Fibroblast of skin of abdomen (primary cell): ENCODE results near the gene ALPK1.
"Not testable (repeated sequence)": the region's sequence is repeated elsewhere in the genome, so short reads cannot be mapped to it uniquely, and the experiment has no call there.

Experiments used
- DNase-seq: peaks from one replicate; pipeline ENCODE4 v3.0.0-alpha.2; 2013

ALPK1 gene

DNA sequence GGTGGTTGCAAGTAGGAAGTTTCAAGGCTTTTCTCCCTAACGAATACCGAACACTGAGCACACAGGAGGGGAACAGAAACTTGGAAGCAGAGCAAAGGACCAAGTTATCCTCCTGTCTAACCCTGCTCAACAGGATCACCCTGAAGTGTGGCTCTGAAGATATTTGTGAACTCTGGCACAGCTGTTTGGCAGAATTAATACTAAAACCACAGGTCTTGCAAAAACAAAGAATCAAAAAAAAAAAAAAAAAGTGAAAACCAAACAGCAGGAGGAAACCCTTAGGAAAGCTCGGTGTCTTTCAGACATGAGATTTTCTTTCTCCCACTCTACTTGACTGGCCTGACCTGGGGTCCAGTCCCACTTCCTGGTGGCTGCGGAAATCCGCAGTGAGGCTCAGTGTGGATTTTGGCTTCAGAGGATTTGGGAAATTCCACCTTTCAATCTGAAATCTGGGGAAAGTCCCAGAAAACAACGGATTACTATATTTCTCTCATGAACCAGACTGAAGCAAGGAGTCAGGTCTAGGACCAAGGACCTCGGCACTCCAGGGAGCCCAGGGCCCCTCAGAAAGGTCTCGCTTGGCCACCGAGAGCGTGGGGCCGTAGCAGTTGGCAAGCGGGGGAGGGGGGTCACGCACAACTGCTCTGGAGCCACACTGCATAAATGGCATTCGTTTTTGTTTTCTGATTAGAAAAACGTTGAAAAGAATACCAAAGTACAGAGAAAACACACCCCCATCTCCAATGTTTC is 12.3 kb upstream of the ALPK1 start:
- peak; percentile 9 for DNase-seq

GRCh38 chr4:112287258-112287989 is 9.7 kb upstream of the ALPK1 start:
- DNase-seq, result no peak

- DNase-seq, result no peak
Observed at GRCh38 chr4:112288455-112288854, 8.7 kb upstream of the ALPK1 start.

- DNase-seq, result no peak
Observed at GRCh38 chr4:112289407-112290253, 7.5 kb upstream of the ALPK1 start.

GRCh38 chr4:112290341-112290740 is 6.8 kb upstream of the ALPK1 start:
- no peak for DNase-seq

- no peak for DNase-seq
Observed at GRCh38 chr4:112299721-112300120, 2.6 kb downstream of the ALPK1 start.

DNA sequence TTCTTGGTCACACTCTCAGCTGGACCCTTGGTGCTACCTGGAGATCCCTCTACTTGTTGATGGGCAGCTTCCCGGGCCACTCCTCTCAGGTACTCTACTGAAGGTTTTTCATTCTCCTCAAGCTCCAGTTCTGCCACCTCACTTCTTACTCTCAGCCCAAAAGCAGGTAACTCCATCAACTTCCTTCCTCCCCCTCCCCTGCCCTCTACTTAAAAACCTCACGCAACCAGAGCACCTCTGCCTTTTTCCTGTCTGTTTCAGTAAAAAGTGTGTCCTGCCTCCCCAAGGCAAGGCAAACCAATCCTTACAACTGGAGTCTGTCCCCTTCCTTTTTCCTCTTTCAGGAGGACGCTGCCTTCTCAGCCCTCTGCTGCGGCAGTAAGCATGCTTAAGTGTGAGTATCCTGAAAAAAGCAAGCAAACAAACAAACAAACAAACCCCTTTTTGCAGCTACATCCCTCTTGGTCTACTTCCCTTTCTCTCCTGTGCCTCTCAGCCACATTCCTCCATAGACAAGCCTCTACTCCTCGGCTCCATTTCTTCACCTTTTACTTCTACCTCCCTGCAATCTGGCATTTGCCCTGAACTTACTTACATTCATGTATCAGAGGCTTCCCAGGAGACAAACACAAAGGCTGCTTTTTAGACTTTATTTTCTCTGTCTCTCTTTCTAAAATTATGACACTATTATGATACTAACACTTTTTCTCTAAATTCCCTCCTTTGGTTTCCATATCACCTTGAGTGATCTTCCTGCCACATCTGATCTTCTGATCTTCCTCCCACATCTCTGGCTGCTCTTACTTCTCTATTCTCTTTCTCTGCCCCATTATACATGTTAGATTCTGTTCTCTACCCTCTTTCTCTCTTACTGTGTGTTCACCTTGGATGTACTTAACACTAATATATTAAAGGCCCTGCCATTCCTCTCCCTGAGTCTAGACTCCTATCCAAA is 5.4 kb downstream of the ALPK1 start:
- DNase-seq, result no peak

GRCh38 chr4:112305477-112305876 is 8.3 kb downstream of the ALPK1 start:
- DNase-seq, result not testable (repeated sequence)

DNA sequence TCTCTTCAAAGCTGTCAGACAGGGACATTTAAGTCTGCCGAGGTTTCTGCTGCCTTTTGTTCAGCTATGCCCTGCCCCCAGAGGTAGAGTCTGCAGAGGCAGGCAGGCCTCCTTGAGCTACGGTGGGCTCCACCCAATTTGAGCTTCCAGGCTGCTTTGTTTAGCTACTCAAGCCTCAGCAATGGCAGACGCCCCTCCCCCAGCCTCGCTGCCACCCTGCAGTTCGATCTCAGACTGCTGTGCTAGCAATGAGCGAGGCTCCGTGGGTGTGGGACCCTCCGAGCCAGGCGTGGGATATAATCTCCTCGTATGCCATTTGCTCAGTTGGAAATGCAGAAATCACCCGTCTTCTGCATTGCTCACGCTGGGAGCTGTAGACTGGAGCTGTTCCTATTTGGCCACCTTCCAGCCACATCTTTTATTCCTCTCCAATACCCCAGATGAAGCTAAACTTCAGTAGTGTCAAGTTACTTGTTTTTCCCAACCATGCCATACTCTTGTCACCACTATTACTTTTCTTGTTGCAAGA is 12.2 kb downstream of the ALPK1 start:
- DNase-seq, result peak; percentile 64

DNA sequence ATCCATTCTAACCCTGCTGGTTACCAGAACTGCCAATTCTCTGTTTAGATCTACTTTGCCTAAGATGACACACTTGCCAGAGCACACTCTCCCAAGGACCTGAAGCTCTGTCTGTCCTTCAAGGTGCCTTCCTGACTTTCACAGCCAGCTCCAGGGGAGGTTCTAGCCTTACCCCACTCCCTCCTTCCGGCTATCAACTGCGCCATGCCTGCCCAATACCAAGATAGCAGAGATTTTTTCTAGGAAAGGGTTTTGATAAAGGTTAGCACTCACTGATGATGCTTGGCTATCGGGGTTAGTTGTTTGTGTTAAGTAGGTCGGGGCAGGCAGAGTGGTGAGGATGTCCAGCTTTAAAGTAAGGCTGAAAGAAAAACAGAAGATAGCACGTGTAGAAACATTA is 14.3 kb downstream of the ALPK1 start:
- DNase-seq, result no peak

- DNase-seq, result no peak
Observed at GRCh38 chr4:112312610-112313239, 15.6 kb downstream of the ALPK1 start.

GRCh38 chr4:112315446-112315845 is 18.3 kb downstream of the ALPK1 start:
- no peak for DNase-seq

DNA sequence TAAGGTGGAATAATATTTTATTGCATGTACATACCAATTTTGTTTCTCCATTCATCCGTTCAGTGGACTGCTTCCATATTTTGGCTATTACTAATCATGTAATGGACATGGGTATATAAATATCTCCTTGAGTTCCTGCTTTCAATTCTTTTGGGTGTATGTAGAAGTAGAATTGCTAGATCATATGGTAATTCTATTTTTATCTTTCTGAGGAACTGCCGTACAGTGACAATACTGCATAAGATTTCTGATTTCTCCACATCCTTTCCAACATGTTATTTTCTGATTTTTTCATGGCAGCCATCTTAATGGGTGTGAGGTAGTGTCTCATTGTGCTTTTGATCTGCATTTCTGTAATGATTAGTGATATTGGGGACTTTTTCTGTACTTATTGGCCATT is 19.2 kb downstream of the ALPK1 start:
- no peak for DNase-seq

DNA sequence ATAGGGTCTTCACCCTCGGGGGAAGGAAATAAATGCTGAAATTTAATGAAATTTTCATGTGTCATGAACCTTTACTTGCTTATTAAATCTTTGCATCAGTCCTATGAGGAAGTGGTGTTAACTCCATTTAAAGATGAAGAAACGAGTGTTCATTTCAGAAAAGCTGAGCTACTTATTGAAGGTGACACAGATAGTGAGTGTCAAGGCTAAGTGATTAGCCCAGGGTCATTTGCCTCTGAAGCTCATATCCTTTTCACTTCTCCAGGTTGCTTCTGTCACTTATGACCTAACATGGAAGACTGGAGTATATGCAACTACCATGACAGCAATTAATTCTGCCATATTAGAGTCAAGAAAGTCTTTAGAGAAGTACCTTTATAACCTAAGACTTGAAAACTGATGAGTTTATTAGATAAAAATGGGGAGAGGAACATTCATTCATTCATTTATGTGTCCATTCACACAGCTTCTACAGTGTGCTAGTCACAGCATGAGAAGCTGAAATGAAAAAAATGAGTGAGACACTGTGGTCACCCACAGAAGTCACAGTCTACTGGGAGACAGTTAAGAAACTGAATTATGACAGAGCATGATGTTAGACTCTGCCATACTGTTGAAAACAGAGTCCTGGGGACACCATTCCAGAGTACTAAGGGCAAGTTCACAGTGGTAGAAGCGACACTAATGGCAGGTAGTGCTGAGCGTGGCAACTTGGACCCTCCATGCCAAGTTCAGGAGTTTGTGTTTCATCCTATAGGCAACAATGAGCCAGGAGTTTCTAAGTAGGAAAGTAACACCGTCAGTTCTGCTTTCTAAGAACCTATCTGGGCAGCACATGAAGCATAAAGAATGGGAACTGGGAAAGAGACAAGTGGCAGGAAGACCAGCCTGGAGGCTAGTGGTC is 21.3 kb downstream of the ALPK1 start:
- no peak for DNase-seq

DNA sequence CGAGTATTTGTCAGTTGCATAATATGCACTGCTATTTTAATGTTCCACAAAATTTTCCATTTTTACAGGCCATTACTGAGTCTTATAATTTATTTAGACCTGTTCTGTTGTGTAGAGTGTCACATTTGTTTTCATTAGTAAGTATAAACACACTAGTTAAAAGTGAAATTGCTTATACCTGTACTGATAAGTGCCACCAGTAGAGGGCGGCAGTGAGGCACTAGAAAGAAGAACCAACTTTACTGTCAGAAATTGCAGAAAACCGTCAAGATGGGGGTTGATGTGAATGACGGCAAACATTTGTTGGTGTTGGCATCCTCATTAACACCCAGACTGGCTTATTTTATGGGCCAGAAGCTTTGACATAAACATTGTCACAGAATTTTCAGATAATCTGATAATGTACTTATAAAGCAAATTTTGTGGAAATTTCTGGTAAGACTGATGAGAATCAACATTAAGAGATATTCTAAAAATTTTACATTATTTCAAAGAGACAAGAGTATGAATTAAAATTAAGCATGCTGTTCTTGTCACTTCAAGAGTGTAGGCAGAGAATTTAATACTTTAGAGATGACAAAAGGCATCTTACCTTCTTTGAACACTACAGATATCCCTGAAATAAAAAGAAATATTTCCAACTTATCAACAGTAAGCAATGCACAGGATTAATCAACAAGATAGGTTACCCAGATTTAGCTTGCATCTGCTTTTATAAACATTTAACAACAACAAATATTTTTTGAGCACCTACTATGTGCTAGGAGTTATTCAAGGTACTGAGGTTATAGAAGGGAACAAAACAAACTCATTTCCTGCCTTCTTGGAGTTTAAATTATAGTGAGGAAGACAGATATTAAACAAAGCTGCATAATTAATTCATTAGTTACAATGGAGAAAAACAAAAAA is 24.9 kb downstream of the ALPK1 start:
- DNase-seq, result peak; percentile 45

- DNase-seq, result no peak
Observed at GRCh38 chr4:112322866-112323265, 25.7 kb downstream of the ALPK1 start.

DNA sequence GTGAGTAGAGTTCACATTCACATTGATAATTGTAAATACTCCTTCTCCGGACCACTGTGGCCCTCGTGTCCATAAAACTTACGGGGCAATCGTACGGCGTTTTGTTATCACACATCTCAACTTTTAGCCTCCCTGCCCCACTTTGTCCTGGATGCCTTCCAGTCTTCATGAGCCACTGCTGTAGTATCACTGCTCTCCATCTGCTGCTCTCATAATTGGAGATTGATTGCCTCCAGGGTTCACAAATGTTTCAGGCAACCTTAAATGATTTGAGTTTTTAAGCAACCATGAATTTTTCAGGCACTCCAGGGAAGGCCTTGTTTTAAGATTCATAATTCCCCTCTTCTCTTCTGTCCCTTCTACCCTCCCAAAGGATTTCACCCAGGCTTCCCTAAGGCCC is 28.4 kb downstream of the ALPK1 start:
- no peak for DNase-seq

GRCh38 chr4:112327965-112328733 is 31.0 kb downstream of the ALPK1 start:
- DNase-seq, result peak; percentile 48
